ENCODE results near the gene EXOC3L2.

GRCh38 chr19:45163156-45163555 is 82.1 kb downstream of the EXOC3L2 start:
- TF ChIP-seq CTCF (conservative IDR thresholded peaks at IDR 0.05; ENCODE audit: low read depth, low read length): no peak
- no peak for TF ChIP-seq EZH2 (IDR thresholded peaks at IDR 0.05; ENCODE audit: low read length, unreplicated experiment)
- TF ChIP-seq EZH2phosphoT487 (IDR thresholded peaks at IDR 0.05; ENCODE audit: borderline replicate concordance, low read length): no peak
